Keratinocyte (primary cell): ENCODE data around the gene ZNRF1. TPM values are rescaled to one million over a fixed set of nuclear protein-coding genes. Genes with fewer than 3 reads are reported as not detected.

Experiments
- DNase-seq: peaks from one replicate; pipeline ENCODE4 v3.0.0-alpha.2; 2011; ENCODE audit warnings: low read depth, missing footprints, low spot score
- FAIRE-seq: peaks from 2 replicates; lab custom pipeline; 2011; peaks lifted over from hg19 to GRCh38; lab: Jason Lieb, UNC
- H2AFZ ChIP-seq: 2 replicates; pipeline ENCODE4 v1.6.0; 2012; ENCODE audit warnings: low read length, control low read depth, inconsistent platforms; ENCODE audit not compliant: control insufficient read depth
- H3K27ac ChIP-seq: 2 replicates; pipeline ENCODE4 v1.5.1; 2011; ENCODE audit warnings: low read length; ENCODE audit not compliant: control insufficient read depth, insufficient read depth
- H3K27me3 ChIP-seq: 3 replicates; pipeline ENCODE4 v1.6.0; 2011; ENCODE audit warnings: low read length; ENCODE audit not compliant: control insufficient read depth, insufficient read depth; ENCODE audit errors: extremely low read depth
- H3K36me3 ChIP-seq, 2 experiments: 2 replicates in 1 of 2; 3 replicates in 1 of 2; pipeline ENCODE4 v1.5.1; 2011; ENCODE audit warnings: low read length in 2 of 2, mild to moderate bottlenecking in 1 of 2; ENCODE audit not compliant: control insufficient read depth in 2 of 2, insufficient read depth in 2 of 2; ENCODE audit errors: extremely low read depth in 1 of 2
- H3K4me1 ChIP-seq: 3 replicates; pipeline ENCODE4 v1.5.1; 2011; ENCODE audit warnings: low read length; ENCODE audit not compliant: control insufficient read depth, insufficient read depth; ENCODE audit errors: extremely low read depth
- H3K4me2 ChIP-seq: 3 replicates; pipeline ENCODE4 v1.6.0; 2011; ENCODE audit warnings: low read depth, low read length; ENCODE audit not compliant: control insufficient read depth, insufficient read depth; ENCODE audit errors: extremely low read depth
- H3K4me3 ChIP-seq, 3 experiments: fragments of 200-600 bp in 1 of 3; sonication (generic) in 1 of 3; 2 replicates in 2 of 3; 3 replicates in 1 of 3; pipeline ENCODE4 v1.5.1; 2011 to 2016; ENCODE audit warnings: low read length in 3 of 3, mild to moderate bottlenecking in 3 of 3, control low read depth in 2 of 3, inconsistent platforms in 1 of 3, low read depth in 1 of 3, mixed read lengths in 1 of 3, mixed run types in 1 of 3, moderate library complexity in 1 of 3; ENCODE audit not compliant: control insufficient read depth in 2 of 3, insufficient read depth in 2 of 3; ENCODE audit errors: extremely low read depth in 1 of 3
- H3K79me2 ChIP-seq: 2 replicates; pipeline ENCODE4 v1.6.0; 2012; ENCODE audit warnings: low read length; ENCODE audit not compliant: control insufficient read depth, insufficient read depth
- H3K9ac ChIP-seq: 3 replicates; pipeline ENCODE4 v1.6.0; 2011; ENCODE audit warnings: low read length; ENCODE audit not compliant: control insufficient read depth, insufficient read depth; ENCODE audit errors: extremely low read depth
- H3K9me1 ChIP-seq: 3 replicates; pipeline ENCODE4 v1.6.0; 2011; ENCODE audit warnings: low read length; ENCODE audit not compliant: control insufficient read depth, insufficient read depth; ENCODE audit errors: extremely low read depth
- H3K9me3 ChIP-seq: 2 replicates; pipeline ENCODE4 v1.5.1; 2012; ENCODE audit warnings: low read depth, low read length; ENCODE audit not compliant: control insufficient read depth
- H4K20me1 ChIP-seq: 3 replicates; pipeline ENCODE4 v1.6.0; 2011; ENCODE audit warnings: low read length; ENCODE audit not compliant: control insufficient read depth, insufficient read depth; ENCODE audit errors: extremely low read depth
- CTCF ChIP-seq, 3 experiments: IDR thresholded peaks in 1 of 3; conservative IDR thresholded peaks in 1 of 3; optimal IDR thresholded peaks in 1 of 3; 2 replicates in 2 of 3; 3 replicates in 1 of 3; pipeline versions ENCODE3 to v1.5.1; 2011; ENCODE audit warnings: low read length in 3 of 3, mild to moderate bottlenecking in 3 of 3, moderate library complexity in 2 of 3, control low read depth in 1 of 3, inconsistent platforms in 1 of 3; ENCODE audit not compliant: insufficient read depth in 2 of 3; ENCODE audit errors: extremely low read depth in 1 of 3
- EZH2 ChIP-seq: IDR thresholded peaks from one replicate; pipeline ENCODE4 v1.6.1; 2012; ENCODE audit warnings: inconsistent platforms, mild to moderate bottlenecking, low read length, moderate library complexity
- dilution Hi-C: fragments of 300-500 bp; cut with MboI; formaldehyde crosslinking; loops from one replicate; pipeline ENCODE4 v1.7.0; 2020; ENCODE audit warnings: low sequenced_read_pairs; ENCODE audit not compliant: extremely low pct_ligation_motif_present
- polyA plus RNA-seq, 5 experiments: library from polyadenylated mRNA; depleted of rRNA in 3 of 5; stranded (reverse) in 3 of 5; stranded (forward) in 1 of 5; unstranded in 1 of 5; fragments of >200 nt; gene quantifications; 1 replicate in 1 of 5; 2 replicates in 3 of 5; 3 replicates in 1 of 5; pipeline versions ENCODE4 v1.2.1 to v1.2.3, GENCODE V29; 2011 to 2012; ENCODE audit warnings: missing spikeins in 2 of 5, low read depth in 1 of 5, low replicate concordance in 1 of 5

The ZNRF1 gene
- polyA plus RNA-seq, 1 donor (not counting 4 experiments of a cell fraction or from before 2014, with no cell fraction given): 19.1 TPM

DNA sequence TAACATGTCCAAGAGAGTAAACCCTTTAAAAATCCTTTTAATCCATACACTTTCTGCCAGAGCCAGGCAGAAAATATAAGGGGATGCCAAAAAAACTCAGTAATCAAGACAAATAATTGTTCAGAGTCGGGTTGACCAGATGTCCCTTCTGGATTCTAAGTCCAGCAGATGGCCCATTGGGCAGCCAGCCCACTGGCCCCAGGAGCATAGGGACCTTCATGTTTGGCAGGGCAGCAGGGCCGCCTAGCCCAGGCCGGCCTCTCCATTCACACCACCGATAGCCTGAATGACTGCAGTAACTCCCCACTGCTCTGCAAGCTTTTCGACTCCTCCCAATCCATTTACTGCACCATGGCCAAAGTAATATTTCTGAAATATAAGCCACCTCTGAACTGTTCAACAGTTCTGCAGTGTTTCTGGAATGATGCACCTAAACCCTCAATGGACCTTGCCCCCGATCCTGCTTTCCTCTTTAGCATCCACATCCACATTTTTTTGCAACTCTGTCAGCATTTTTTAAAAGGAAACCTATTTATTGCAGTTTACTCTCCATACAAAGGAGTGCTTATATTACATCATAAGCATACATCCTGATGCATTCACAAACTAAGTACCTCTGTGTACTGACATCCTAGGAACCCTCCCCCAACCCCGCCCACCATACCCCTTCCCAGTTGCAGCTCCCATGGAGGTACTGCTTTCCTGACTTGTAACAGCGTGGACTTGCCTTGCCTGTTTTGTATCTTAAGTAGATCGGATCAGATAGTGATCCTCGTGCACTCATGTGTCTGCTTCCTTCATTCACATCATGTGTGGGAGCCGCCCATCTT is 71.4 kb downstream of the ZNRF1 start:
- Histone ChIP-seq H3K27me3 (no peaks in the 10 kb centered on the region), H3K79me2 (peaks cover 40% of the 10 kb centered on the region), H3K4me1 (no peaks in the 10 kb centered on the region), H3K36me3 (no peaks in the 10 kb centered on the region), H3K27ac (no peak overlapping the region), H3K4me2 (no peak overlapping the region), H3K9me1 (peaks cover 2% of the 10 kb centered on the region), H4K20me1 (peaks cover 2% of the 10 kb centered on the region), H2AFZ (no peak overlapping the region), H3K9ac (no peak overlapping the region), H3K4me3 (no peak overlapping the region), H3K9me3 (no peaks in the 10 kb centered on the region)
- DNase-seq (no peak), FAIRE-seq (no peak)
- dilution Hi-C loops: no loop called here
- TF ChIP-seq CTCF (optimal IDR thresholded peaks at IDR 0.05 in 1 of 3, IDR thresholded peaks at IDR 0.05 in 1 of 3, conservative IDR thresholded peaks at IDR 0.05 in 1 of 3; ENCODE audit: extremely low read depth in 1 of 3, insufficient read depth in 2 of 3, low read length in 3 of 3): no peak
- TF ChIP-seq EZH2: no peak

DNA sequence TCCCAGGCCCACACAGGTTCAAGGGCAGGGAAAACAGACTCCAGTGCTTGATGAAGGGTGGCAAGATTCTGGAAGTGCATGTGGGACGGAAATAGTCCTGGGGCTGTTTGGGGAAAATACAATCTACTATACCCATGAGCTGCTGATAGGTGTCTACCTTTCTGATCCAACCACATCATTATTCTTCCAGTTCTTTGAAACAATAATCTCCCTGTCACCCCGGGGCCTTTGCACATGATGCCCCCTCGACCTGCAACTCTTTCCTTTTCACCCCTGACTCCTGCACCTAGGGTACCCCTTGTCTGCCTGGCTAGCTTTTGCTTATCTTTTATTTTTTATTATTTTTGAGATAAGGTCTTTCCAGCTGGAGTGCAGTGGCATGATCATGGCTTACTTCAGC is 72.8 kb downstream of the ZNRF1 start:
- FAIRE-seq (no peak), DNase-seq (no peak)
- H3K4me3 ChIP-seq: no peak overlapping the region
- H3K9me1 ChIP-seq: peaks cover 2% of the 10 kb centered on the region
- H2AFZ ChIP-seq: no peak overlapping the region
- no peaks in the 10 kb centered on the region for H3K4me1 ChIP-seq
- H3K9me3 ChIP-seq: no peaks in the 10 kb centered on the region
- TF ChIP-seq CTCF (optimal IDR thresholded peaks at IDR 0.05 in 1 of 3, IDR thresholded peaks at IDR 0.05 in 1 of 3, conservative IDR thresholded peaks at IDR 0.05 in 1 of 3; ENCODE audit: extremely low read depth in 1 of 3, insufficient read depth in 2 of 3, low read length in 3 of 3) (no peak), EZH2 (no peak)
- H3K9ac ChIP-seq: no peak overlapping the region
- H3K36me3 ChIP-seq: no peaks in the 10 kb centered on the region
- H3K27me3 ChIP-seq: no peaks in the 10 kb centered on the region
- no peak overlapping the region for H3K4me2 ChIP-seq
- peaks cover 49% of the 10 kb centered on the region for H3K79me2 ChIP-seq
- peaks cover 2% of the 10 kb centered on the region for H4K20me1 ChIP-seq
- dilution Hi-C loops: no loop called here
- no peak overlapping the region for H3K27ac ChIP-seq
